Measurements from ENCODE around the gene DNMT3A.

DNMT3A gene

DNA sequence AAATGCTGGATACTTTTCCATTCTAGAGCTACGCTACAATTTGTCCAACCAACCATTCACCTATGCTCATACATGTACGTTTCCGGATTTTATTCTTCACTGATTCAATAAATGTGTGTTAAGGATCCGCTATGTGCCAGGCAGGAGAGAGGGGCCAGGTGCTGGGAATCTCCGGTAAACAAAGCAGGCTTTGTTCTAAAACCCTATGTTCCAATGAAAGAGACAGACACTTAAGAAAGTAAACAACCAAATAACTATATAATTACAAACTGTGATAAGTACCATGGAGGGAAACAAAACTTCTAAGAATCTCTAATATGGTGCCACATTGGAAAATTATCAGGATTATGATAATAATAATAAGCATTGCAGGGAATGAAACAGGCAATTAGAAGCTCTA, 151.2 kb downstream of the DNMT3A start:
- DNase-seq, result no peak

DNA sequence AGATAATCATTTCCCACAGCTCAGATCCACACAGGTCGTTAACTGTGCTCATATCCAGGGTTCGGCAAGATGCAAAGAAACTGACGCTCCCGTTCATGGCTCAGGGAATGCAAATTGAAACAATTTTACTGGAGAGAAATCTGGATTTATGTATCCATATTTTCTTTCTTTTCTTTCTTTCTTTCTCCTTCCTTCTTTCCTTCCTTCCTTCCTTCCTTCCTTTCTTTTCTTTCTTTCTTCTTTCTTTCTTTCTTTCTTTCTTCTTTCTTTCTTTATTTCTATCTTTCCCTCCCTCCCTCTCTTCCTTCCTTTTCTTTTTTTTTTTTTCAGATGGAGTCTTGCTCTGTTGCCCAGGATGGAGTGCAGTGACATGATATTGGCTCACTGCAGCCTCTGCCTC, 153.3 kb downstream of the DNMT3A start:
- DNase-seq, result no peak

DNA sequence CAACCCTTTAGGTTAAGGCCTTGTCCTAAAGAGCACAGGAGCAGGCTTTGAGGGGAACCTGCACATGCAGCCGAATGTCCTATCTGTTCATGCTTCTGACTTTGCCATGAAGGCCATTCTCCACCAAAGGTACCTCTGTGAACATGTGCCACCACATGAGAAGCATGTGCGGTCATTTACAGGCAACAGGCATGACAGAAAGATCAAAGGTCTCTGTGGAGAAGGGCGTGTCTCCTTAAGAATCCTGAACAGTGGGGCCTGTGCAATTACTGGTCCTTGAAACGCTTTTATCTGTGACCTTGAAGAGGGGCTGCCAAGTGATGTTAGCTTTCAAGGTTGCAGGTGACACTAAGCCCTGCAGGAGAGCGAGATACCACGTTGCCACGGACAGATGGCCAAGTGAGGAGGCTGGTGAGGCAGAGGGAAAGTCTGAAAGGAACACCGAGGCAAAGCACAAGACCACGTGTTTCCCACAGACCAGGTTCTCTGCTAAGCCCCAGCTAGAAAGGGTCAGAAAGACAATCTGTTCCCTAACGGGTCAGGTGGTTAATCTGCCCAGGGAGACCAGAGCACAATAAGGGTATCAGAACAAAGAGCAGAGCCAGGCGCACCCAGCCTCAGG, 153.9 kb downstream of the DNMT3A start:
- no peak for DNase-seq

DNA sequence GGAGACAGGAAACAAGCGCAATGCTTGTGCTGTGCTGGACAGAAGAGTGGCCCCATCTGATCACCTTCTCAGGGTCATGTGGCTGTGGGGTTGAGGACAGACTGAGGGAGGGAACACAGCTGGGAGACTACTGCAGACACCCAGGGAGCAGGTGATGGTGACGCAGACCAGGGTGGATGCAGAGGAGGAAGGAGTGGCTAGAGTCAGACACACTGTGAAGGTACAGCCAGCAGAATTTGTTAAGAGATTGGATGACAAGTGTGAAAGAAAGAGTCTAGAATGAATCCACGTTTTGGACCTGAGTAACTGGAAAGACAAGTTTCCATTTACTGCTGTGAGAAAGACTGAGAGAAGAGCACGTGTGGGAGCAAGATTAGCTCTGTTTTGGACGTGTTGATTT, 157.5 kb downstream of the DNMT3A start:
- no peak for DNase-seq

DNA sequence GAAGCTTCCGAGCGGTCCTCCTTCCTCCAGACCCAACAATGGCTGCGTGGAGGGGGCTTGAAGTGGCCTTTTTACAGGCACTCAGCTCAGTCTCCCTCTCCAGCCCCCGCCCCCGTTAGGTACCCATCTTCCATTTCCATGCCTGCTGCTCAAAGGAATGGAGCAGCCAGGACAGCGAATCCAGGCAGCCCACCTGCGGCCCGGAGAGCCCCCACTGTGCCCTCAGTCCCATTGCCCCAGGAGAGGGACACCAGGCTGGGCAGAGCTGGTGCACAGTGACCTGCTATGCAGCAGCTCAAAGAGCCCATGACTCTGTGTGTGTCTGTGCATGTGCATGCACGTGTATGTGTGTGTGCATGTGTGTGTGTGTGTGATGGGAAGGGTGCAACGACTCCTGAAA, 162.7 kb downstream of the DNMT3A start:
- no peak for DNase-seq
